Ishikawa (cell line): ENCODE results near the gene LCN2.

Experiments used
- CEBPB ChIP-seq: IDR thresholded peaks from 2 replicates; pipeline ENCODE4 v1.6.1; 2012
- CREB1 ChIP-seq: IDR thresholded peaks from 2 replicates; pipeline ENCODE4 v1.6.1; 2012; ENCODE audit warnings: low read depth
- EGR1 ChIP-seq: IDR thresholded peaks from 2 replicates; pipeline ENCODE4 v1.6.1; 2012
- EP300 ChIP-seq: IDR thresholded peaks from 2 replicates; pipeline ENCODE4 v1.6.1; 2012; ENCODE audit warnings: borderline replicate concordance
- MAX ChIP-seq: IDR thresholded peaks from 2 replicates; pipeline ENCODE4 v1.6.1; 2012
- NFIC ChIP-seq: IDR thresholded peaks from 2 replicates; pipeline ENCODE4 v1.6.1; 2012
- RAD21 ChIP-seq: IDR thresholded peaks from 2 replicates; pipeline ENCODE4 v1.6.1; 2012; ENCODE audit warnings: low read depth
- REST ChIP-seq: IDR thresholded peaks from 2 replicates; pipeline ENCODE4 v1.6.1; 2012; ENCODE audit warnings: low read depth, mild to moderate bottlenecking
- TAF1 ChIP-seq: IDR thresholded peaks from 2 replicates; pipeline ENCODE4 v1.6.1; 2012; ENCODE audit warnings: low read depth, mild to moderate bottlenecking
- USF1 ChIP-seq: IDR thresholded peaks from 2 replicates; pipeline ENCODE4 v1.6.1; 2012
- YY1 ChIP-seq: IDR thresholded peaks from 2 replicates; pipeline ENCODE4 v1.6.1; 2012; ENCODE audit warnings: low read depth
- ZBTB7A ChIP-seq: IDR thresholded peaks from 2 replicates; pipeline ENCODE4 v1.6.1; 2012; ENCODE audit warnings: low read depth

GRCh38 chr9:128142061-128142460 lies 7.2 kb upstream of the LCN2 start:
- TF ChIP-seq CEBPB (no peak), MAX (no peak), REST (no peak), RAD21 (no peak), YY1 (no peak), NFIC (no peak), USF1 (no peak), EP300 (no peak), TAF1 (no peak), ZBTB7A (no peak), EGR1 (no peak), CREB1 (no peak)
